OCI-LY7 (cell line): ENCODE data around the gene CD302. TPM values are rescaled to one million over a fixed set of nuclear protein-coding genes. Genes with fewer than 3 reads are reported as not detected.

Source experiments
- BruUV-seq: library from RNA; stranded (reverse); fragments of 400-500 nt; replicated peaks from 2 replicates; lab custom pipeline; 2021; lab: Mats Ljungman, UMichigan
- CTCF ChIA-PET: fragments of 300-600 bp; sonication (Branson Sonifier 250); formaldehyde crosslinking; loops from one replicate; lab custom pipeline; 2022; ENCODE audit warnings: antibody characterized with exemption; ENCODE audit not compliant: unreplicated experiment; lab: Charles Lee
- POLR2A ChIA-PET: fragments of 300-600 bp; sonication (Branson Sonifier 250); formaldehyde crosslinking; loops from one replicate; lab custom pipeline; 2022; ENCODE audit warnings: antibody characterized with exemption; lab: Charles Lee
- DNase-seq: peaks from one replicate; pipeline ENCODE4 v3.0.0-alpha.2; 2015; ENCODE audit warnings: low spot score
- H2AFZ ChIP-seq: fragments of 200-600 bp; sonication (generic), shearing (Covaris generic); 2 replicates; pipeline ENCODE4 v1.6.1; 2014; ENCODE audit warnings: mild to moderate bottlenecking, antibody characterized with exemption, low read length, moderate library complexity
- H3K27ac ChIP-seq: fragments of 200-600 bp; sonication (generic); 2 replicates; pipeline ENCODE4 v1.5.1; 2014; ENCODE audit warnings: mixed run types, low read depth, mild to moderate bottlenecking, moderate library complexity, low read length, inconsistent platforms; ENCODE audit not compliant: poor library complexity, severe bottlenecking
- H3K36me3 ChIP-seq: fragments of 200-600 bp; sonication (generic); 2 replicates; pipeline ENCODE4 v1.6.1; 2014; ENCODE audit warnings: mild to moderate bottlenecking, antibody characterized with exemption, low read length, moderate library complexity, mixed read lengths; ENCODE audit not compliant: insufficient read depth
- H3K4me1 ChIP-seq: fragments of 200-600 bp; sonication (generic); 2 replicates; pipeline ENCODE4 v1.5.1; 2014; ENCODE audit warnings: mild to moderate bottlenecking, low read length; ENCODE audit not compliant: insufficient read depth, poor library complexity, severe bottlenecking
- H3K4me2 ChIP-seq: fragments of 200-600 bp; sonication (generic); 2 replicates; pipeline ENCODE4 v1.6.1; 2014; ENCODE audit warnings: mild to moderate bottlenecking, low read length
- H3K4me3 ChIP-seq: fragments of 200-600 bp; sonication (generic); 2 replicates; pipeline ENCODE4 v1.5.1; 2014; ENCODE audit warnings: mild to moderate bottlenecking, low read depth, low read length; ENCODE audit not compliant: poor library complexity, severe bottlenecking
- H3K79me2 ChIP-seq: fragments of 200-600 bp; sonication (generic); 2 replicates; pipeline ENCODE4 v1.6.1; 2016; ENCODE audit warnings: low read depth, mild to moderate bottlenecking, low read length, moderate library complexity, mixed read lengths; ENCODE audit not compliant: insufficient read depth
- H3K9me2 ChIP-seq: fragments of 200-600 bp; sonication (generic); 2 replicates; pipeline ENCODE4 v1.6.1; 2016; ENCODE audit warnings: mild to moderate bottlenecking, low read length, mixed read lengths; ENCODE audit not compliant: insufficient read depth
- H3K9me3 ChIP-seq: fragments of 200-600 bp; sonication (generic); 2 replicates; pipeline ENCODE4 v1.6.1; 2014; ENCODE audit warnings: mild to moderate bottlenecking, mixed run types, low read length, mixed read lengths
- H4K20me1 ChIP-seq: fragments of 200-600 bp; sonication (generic); 2 replicates; pipeline ENCODE4 v1.6.1; 2014; ENCODE audit warnings: mild to moderate bottlenecking, antibody characterized with exemption, low read length, moderate library complexity, mixed read lengths; ENCODE audit not compliant: insufficient read depth
- EZH2phosphoT487 ChIP-seq: fragments of 200-600 bp; sonication (generic); IDR thresholded peaks from 2 replicates; pipeline ENCODE4 v1.6.1; 2018; ENCODE audit warnings: low read depth, borderline replicate concordance, mild to moderate bottlenecking, mixed run types, antibody characterized with exemption, low read length, moderate library complexity, mixed read lengths
- intact Hi-C: fragments of 100-400 bp; cut with micrococcal nuclease; formaldehyde crosslinking; loops from one replicate; pipeline ENCODE4 v1.10.0; 2022; ENCODE audit not compliant: unreplicated experiment
- total RNA-seq, 2 experiments: library from RNA; depleted of rRNA in 1 of 2; stranded (reverse); fragments of >200 nt in 1 of 2; shearing (Covaris generic) in 1 of 2; gene quantifications; 2 replicates each; pipeline ENCODE4 v1.2.3, GENCODE V29; 2014 to 2022
- TF ChIP-seq, protein P1 (sequence below): fragments of 200-600 bp; sonication (generic); conservative IDR thresholded peaks from 2 replicates; pipeline ENCODE4 v1.5.1; 2014; ENCODE audit warnings: mild to moderate bottlenecking, antibody characterized with exemption, low read length, moderate library complexity, mixed read lengths

The CD302 gene
- total RNA-seq, 2 experiments from 2014 or later = not detected

DNA sequence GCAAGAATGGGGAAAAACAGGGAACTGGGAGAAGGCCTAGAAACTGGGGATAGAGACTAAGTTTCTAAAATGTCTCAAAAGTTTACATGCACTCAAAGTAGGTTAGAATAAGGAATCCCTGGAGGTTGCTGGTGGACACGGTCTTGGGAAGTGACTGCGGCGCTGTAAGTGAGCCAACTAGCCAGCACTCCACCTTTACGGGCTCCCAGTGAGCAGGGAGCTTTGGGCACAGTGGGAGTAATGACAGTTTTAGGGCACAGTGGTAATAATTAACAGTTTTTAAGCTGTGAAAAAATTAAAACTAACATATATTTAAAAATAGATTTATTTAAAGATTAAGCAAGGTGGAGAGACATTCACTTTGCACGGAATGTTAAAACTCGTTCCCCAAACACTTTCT is 20.9 kb upstream of the CD302 start:
- H4K20me1 ChIP-seq = no peaks in the 10 kb centered on the region
- H3K27ac ChIP-seq = no peak overlapping the region
- POLR2A ChIA-PET = no interaction called here
- intact Hi-C loops = no loop called here
- no peak overlapping the region for H2AFZ ChIP-seq
- no peak for DNase-seq
- TF ChIP-seq, protein P1, sequence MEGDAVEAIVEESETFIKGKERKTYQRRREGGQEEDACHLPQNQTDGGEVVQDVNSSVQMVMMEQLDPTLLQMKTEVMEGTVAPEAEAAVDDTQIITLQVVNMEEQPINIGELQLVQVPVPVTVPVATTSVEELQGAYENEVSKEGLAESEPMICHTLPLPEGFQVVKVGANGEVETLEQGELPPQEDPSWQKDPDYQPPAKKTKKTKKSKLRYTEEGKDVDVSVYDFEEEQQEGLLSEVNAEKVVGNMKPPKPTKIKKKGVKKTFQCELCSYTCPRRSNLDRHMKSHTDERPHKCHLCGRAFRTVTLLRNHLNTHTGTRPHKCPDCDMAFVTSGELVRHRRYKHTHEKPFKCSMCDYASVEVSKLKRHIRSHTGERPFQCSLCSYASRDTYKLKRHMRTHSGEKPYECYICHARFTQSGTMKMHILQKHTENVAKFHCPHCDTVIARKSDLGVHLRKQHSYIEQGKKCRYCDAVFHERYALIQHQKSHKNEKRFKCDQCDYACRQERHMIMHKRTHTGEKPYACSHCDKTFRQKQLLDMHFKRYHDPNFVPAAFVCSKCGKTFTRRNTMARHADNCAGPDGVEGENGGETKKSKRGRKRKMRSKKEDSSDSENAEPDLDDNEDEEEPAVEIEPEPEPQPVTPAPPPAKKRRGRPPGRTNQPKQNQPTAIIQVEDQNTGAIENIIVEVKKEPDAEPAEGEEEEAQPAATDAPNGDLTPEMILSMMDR = no peak
- TF ChIP-seq EZH2phosphoT487 = no peak
- CTCF ChIA-PET = no interaction called here
- no TSS peak for BruUV-seq
- no peaks in the 10 kb centered on the region for H3K79me2 ChIP-seq
- H3K4me3 ChIP-seq = no peak overlapping the region
- no peak overlapping the region for H3K4me2 ChIP-seq
- no peaks in the 10 kb centered on the region for H3K36me3 ChIP-seq
- H3K9me2 ChIP-seq = no peaks in the 10 kb centered on the region
- no peaks in the 10 kb centered on the region for H3K4me1 ChIP-seq
- no peaks in the 10 kb centered on the region for H3K9me3 ChIP-seq

DNA sequence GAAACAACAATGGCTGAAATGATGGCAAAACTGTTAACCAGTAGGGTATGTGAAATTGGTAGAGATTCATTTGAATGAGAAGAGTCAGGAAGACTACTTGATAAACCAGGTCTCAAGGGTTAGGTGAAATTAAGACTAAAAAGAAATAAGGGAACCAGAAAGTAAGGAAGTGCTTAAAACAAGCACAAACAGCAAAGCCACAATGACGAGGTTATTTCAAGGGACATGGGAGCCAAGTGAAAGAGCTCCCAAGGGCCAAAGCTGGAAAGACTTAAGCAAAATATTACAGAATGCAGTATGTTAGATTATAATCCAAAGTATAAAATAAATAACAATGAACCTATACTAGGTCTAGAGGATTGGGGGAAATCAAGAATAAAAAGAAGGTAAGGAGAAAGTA is 19.3 kb upstream of the CD302 start:
- Histone ChIP-seq H3K9me2 (no peaks in the 10 kb centered on the region), H3K27ac (no peak overlapping the region), H3K9me3 (no peaks in the 10 kb centered on the region), H3K79me2 (no peaks in the 10 kb centered on the region), H4K20me1 (no peaks in the 10 kb centered on the region), H2AFZ (no peak overlapping the region), H3K4me3 (no peak overlapping the region), H3K4me1 (no peaks in the 10 kb centered on the region), H3K4me2 (no peak overlapping the region), H3K36me3 (no peaks in the 10 kb centered on the region)
- ChIA-PET CTCF (no interaction called here), POLR2A (no interaction called here)
- no TSS peak for BruUV-seq
- no peak for TF ChIP-seq EZH2phosphoT487
- TF ChIP-seq, protein P1 = no peak
- intact Hi-C loops = no loop called here
- DNase-seq = no peak

DNA sequence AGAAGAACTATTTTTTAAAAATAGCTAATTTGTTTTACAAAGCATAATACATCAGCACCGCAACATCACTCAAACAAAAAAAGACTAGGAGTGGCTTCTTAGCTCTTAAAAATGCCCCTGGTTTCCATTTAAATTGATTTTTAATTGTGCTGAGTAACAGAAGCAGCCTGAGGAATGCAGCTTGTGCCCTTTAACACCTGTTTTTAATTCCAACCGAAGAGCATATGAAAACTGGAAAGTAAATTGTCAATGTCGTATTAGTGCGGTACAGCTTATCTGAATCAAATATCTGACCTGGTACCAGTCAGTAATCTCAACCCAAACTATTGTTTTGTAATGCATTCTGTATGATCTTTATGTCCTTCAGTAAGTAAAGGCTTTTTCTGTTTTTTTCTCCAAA is 13.2 kb upstream of the CD302 start:
- Histone ChIP-seq H4K20me1 (no peaks in the 10 kb centered on the region), H3K4me1 (no peaks in the 10 kb centered on the region), H3K9me3 (no peaks in the 10 kb centered on the region), H3K9me2 (no peaks in the 10 kb centered on the region), H3K27ac (no peak overlapping the region), H2AFZ (no peak overlapping the region), H3K4me2 (no peak overlapping the region), H3K36me3 (no peaks in the 10 kb centered on the region), H3K4me3 (no peak overlapping the region), H3K79me2 (no peaks in the 10 kb centered on the region)
- TF ChIP-seq EZH2phosphoT487 = no peak
- TF ChIP-seq, protein P1 = no peak
- ChIA-PET CTCF (no interaction called here), POLR2A (interaction anchor here (0.5 kb wide), 1 partner anchor 122 kb away, joined by 3 read pairs; no protein-coding TSS in a partner anchor)
- intact Hi-C loops = no loop called here
- no peak for DNase-seq
- no TSS peak for BruUV-seq
